Activated CD4-positive, alpha-beta T cell treated with anti-CD3 and anti-CD28 coated beads, Interleukin-2, amount 50 U/mL, for 1 hour (primary cell): ENCODE data around the gene RBCK1.

Experiments used
- DNase-seq: peaks from one replicate; pipeline ENCODE4 v3.0.0-alpha.2; 2020

The RBCK1 gene

GRCh38 chr20:400454-401275 is 7.4 kb upstream of the RBCK1 start:
- no peak for DNase-seq

GRCh38 chr20:401682-402495 is 6.2 kb upstream of the RBCK1 start:
- DNase-seq = no peak

- DNase-seq = no peak
These were observed 5.6 kb upstream of the RBCK1 start for GRCh38 chr20:402496-402885.

GRCh38 chr20:402898-403581 is 5.1 kb upstream of the RBCK1 start:
- DNase-seq = no peak

- no peak for DNase-seq
These were observed 4.5 kb upstream of the RBCK1 start for GRCh38 chr20:403582-403957.

- no peak for DNase-seq
These were observed 4.0 kb upstream of the RBCK1 start for GRCh38 chr20:404088-404487.

- no peak for DNase-seq
These were observed 1.6 kb upstream of the RBCK1 start for GRCh38 chr20:406200-407132.

GRCh38 chr20:407133-407952 is 756 bp upstream of the RBCK1 start:
- peak; percentile 58 for DNase-seq

GRCh38 chr20:408843-409696 is 971 bp downstream of the RBCK1 start:
- no peak for DNase-seq

- DNase-seq = no peak
These were observed 1.8 kb downstream of the RBCK1 start for GRCh38 chr20:409697-410559.

GRCh38 chr20:412081-412480 is 4.0 kb downstream of the RBCK1 start:
- DNase-seq = no peak

GRCh38 chr20:414161-414560 is 6.1 kb downstream of the RBCK1 start:
- no peak for DNase-seq

GRCh38 chr20:415820-416322 is 7.8 kb downstream of the RBCK1 start:
- DNase-seq = no peak

GRCh38 chr20:416950-417800 is 9.1 kb downstream of the RBCK1 start:
- DNase-seq = no peak

- DNase-seq = no peak
These were observed 9.8 kb downstream of the RBCK1 start for GRCh38 chr20:417801-418342.

GRCh38 chr20:418858-419365 is 10.8 kb downstream of the RBCK1 start:
- no peak for DNase-seq

GRCh38 chr20:419556-420165 is 11.6 kb downstream of the RBCK1 start:
- DNase-seq = no peak
